Embryonic facial prominence (tissue), 1 donor: Measurements from ENCODE around the gene PLA2G2E.
"Not testable (repeated sequence)": the region's sequence is repeated elsewhere in the genome, so short reads cannot be mapped to it uniquely, and the experiment has no call there.

ENCODE experiments used
- DNase-seq: peaks from one replicate; pipeline ENCODE4 v3.0.0-alpha.2; 2016; ENCODE audit errors: extremely low spot score

PLA2G2E gene

DNA sequence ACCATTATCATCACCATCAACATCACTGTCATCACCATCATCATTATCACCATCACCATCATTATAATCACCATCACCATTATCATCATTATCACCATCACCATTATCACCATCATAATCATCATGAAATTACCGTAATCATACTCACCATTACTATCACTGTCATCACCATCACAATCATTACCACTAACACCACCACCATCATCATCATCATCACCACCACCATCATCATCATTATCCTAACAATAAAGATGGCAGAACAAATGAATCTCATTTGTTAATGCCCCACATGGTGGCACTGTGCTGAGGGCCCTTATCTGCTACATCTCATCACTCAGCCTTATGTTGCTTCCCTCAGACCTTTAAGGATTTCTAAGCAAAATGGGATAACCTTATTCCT lies 9.4 kb upstream of the PLA2G2E start:
- DNase-seq = no peak

- DNase-seq = not testable (repeated sequence)
These were observed 3.7 kb upstream of the PLA2G2E start for GRCh38 chr1:19927130-19927421.

DNA sequence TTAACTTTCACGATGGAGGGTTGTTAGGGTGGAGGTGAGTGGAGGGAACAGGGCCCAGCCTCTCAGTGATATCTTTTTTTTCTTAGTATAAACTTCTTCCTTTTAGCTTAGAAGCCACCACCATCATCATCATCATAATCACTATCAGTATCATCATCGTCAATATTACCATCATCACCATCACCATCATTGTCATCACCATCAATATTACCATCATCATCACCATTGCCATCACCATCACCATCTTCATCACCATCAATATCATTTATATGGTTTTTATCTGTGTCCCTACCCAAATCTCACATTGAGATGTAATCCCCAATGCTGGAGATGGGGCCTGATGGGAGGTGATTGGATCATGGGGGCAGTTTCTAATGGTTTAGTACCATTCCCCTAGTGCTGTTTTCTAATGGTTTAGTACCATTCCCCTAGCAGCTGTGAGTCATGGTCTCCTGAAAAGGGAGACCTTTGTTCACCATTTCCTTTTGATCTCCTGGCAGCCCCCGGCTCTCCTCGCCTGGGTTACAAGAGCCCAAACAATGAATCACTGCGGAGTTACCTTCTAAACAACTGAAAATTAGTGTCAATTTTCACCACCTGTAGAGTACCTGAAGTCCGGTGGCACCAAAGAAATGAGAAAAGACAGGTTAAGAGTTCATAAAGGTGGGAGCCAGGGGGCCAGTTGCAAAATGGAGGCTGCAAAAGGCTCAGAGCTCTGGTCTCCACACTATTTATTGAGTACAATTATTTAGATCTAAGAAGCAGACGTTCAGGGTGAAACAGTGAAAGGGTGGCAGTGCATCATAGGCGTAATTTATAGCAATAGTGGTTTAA lies 3.1 kb upstream of the PLA2G2E start:
- no peak for DNase-seq

DNA sequence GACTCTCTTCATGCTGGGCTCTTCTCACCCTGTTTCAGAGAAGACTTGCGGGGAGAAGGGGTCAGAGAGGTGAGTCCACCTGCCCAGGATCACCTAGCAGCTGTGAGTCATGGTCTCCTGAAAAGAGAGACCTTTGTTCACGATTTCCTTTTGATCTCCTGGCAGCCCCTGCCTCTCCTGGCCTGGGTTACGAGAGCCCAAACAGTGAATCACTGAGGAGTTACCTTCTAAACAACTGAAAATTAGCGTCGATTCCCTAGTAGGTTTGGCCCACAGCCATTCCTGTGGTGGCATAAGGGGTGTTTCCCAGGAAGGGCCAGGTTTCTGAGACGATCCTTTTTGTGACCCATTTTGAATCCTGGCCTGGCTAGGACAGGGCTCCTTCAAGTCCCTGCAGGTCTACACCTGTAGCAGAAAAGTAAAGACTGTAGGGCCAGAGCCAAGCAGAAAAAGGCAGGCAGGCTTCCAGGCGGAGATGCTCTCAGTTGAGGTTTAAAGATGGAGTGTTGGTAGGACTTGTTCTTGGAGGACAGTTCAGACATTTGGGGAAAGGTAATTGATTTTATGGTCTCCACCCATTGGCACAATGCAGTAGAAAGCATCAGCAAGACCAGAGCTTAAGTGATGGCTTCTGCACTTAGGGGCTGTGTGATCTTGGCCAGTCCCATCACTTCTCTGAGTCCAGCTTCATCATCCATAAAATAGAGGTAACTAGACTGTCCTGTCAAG lies 2.1 kb upstream of the PLA2G2E start:
- no peak for DNase-seq

DNA sequence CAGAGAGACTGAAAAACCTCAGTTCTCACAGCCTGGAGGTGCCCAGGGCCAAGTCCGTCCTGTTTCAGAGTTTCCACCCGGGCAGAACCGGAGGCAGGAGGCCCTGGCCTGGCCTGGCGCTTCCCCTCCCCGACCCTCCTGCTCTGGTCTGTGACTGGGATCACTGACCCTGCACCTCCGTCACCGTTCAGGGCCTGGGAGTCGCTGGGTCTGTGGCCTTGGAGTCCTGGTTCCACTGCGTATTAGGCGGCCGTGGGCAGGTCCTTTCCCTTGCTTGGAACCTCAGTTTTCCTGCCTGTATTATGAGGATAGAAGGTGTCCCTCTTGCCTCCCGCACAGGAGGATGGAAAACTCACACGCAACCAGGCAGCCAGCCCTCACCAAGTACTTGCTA lies 533 bp upstream of the PLA2G2E start:
- no peak for DNase-seq

GRCh38 chr1:19922015-19922688 lies 1.3 kb downstream of the PLA2G2E start:
- DNase-seq = no peak

DNA sequence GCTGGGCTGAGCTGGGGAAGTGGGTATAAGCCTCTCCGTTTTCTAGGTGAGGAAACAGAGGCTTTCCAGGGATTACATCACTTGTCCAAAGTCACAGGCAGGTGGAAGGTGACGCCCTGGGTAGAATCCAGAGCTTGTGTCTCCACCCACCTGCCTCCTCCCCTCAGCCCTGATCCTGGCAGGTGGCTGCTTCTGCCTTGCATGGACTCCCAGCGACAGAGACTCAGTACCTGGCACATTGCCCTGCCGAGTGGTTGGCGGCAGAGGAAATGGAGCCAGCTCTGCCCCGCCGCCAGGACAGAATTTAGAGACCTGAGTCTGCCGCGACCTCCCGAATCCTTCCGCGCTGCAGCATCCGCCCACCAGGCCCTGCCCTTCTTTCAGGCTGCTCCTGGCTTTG lies 2.1 kb downstream of the PLA2G2E start:
- DNase-seq = no peak

DNA sequence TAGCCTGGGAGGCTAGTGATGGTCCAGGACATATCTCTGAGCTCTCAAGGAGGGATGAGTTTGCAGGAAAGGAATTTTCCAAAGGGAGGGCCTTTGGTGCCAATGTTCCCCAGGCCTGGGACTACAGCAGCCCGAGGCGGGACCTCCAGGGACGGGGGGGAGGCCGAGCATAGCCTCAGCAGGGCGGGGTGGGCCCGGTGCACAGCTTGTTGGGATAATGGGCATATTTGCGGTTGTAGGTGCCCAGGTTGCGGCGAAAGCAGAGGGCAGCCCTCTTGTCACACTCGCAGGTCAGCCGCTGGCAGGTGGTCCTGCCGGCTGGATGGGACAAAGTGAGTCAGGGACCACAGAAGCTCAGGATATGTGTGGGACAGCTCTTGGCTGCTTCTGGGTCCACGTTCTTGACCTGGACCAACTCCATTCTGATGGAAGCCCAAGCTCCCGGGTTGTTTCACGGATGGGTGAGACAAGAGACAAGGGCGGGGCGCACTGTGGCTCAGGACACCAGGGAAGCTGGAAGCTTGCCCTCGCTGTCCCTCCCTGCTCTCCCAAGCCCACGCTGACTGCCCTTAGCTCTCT lies 3.2 kb downstream of the PLA2G2E start:
- DNase-seq = no peak

DNA sequence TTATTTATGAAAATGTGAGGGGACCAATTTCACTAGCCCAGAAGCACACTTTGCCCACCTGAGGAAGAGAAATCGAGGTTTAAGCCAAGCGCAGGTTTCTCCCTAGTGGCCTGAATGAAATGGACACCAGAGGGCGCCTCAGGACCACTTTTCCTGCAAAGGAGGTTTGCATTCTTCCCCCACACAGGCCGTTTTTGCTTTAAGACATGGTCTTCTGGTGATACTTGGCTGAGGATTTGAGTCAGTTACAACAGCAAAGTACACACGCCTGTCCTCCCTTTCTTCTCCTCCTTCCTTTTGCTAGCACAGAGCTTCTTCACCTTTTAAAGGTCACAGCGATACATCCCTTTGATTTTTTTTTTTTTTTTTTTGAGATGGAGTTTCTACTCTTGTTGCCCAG lies 5.4 kb downstream of the PLA2G2E start:
- DNase-seq = peak; percentile 47

- DNase-seq = no peak
These were observed 12.8 kb downstream of the PLA2G2E start for GRCh38 chr1:19910650-19911049.

DNA sequence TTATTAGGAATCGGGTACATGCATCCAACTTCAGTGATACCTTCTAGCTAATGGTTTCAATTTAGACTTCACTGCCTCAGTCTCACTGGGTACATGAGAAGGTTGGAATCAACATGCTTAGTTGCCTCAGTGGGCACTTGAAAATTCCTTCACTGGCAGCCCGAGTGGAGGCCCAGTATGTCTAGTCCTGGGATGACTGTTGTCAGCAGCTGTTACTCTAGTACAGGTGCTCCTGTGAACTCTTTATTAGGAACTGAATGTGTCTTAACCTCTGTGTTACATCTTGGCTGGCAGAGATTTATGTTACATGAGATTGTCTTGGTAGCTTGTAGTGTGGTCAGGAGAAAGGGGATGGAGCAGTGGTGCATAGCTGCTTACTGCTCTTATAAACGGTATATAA lies 13.4 kb downstream of the PLA2G2E start:
- DNase-seq = no peak

- DNase-seq = no peak
These were observed 14.0 kb downstream of the PLA2G2E start for GRCh38 chr1:19909392-19909791.

GRCh38 chr1:19907456-19907855 lies 16.0 kb downstream of the PLA2G2E start:
- DNase-seq = no peak

DNA sequence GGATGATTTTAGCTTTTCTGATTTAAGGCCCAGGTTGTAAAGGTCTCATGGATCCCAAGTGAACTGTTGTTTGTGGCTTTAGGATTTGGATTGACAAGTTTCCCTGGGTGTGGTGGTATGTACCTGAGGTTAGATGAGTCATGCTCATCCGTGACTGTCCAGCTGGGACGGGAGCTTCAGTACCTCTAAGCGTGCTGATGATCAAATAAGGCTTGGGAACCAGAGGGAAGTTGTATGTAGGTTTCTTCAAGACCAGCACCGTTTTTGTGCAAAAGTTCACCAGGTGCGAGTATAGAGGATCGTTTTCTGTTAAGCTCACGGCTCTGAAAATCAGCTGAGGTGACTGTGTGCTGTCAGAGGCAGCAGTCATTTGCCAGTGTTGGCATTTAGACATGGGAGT lies 19.8 kb downstream of the PLA2G2E start:
- DNase-seq = no peak

DNA sequence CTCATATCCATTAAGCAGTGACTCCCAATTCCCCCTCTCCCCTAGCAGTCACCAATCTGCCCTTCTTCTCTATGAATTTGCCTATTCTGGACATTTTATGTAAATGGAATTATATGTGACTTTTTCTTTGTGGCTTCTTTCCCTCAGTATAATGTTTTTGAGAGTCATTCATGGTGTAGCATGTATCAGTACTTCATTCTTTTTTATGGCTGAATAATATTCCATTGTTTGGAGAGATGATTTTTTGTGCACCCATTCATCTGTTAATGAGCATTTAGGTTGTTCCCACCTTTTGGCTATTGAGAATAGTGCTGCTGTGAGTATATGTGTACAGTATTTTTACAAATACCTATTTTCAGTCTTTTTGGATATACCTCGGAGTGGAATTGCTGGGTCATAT lies 21.8 kb downstream of the PLA2G2E start:
- DNase-seq = no peak

- DNase-seq = no peak
These were observed 29.2 kb downstream of the PLA2G2E start for GRCh38 chr1:19894218-19894617.

DNA sequence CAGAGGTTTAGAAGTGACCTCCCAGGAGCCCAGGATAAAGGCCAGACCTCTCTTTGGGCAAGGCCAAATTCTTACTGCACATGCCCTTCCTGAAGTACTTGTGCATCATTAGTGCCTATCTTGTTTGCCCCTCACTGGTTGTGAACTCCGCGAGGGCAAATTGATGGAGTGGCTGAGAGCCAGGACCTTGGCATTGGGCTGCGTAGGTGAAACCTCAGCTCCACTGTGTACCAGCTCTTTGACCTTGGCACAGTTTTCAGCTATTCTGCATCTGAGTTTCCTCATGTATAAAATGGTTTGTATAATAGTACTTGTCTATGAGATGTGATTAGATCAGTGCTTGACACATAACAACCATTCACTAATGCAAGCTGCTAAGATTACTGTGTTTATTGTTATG lies 29.7 kb downstream of the PLA2G2E start:
- DNase-seq = no peak

DNA sequence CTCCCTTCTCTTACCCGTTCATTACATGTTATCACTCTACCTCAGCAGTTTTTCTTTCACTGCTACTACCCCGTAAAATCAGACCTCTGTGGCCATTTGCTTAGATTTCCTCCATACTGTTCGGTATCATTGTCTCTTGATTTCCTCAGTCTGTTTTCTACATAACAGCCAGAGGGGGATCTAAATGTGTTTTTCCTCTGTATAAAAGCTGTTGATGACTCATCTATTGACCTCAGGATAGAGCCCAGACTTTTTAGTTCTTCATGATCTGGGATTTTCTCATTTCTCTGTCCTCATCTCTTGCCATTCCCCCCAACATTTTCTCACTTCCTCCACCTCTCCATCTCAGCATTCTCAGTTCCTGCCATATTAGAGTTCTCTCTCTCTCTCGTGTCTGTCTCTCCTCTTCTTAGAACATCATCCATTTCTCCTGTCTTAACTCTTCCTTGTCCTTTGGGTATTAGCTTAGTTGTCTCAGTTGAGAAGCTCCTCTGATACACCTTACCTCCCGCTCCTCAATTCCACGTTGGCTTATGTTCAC lies 30.7 kb downstream of the PLA2G2E start:
- no peak for DNase-seq

DNA sequence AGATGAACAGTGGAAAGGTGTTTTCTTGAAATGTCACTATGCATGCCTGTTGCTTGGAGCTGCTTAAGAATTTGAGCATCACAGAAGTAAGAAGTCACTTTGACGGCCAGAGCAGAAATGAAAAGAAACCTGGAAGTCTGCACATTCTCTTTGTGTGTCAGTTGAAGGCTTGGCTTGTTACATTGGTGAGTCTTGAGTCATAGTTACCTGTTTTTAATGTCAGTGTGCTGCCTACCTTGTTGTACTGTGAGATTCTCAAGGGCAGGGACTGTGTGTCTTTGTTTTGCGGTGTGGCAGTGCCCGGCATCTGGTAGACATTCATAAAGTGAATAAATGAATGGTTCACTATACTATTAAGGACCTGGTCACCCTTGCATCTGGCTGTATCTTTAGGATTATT lies 31.3 kb downstream of the PLA2G2E start:
- DNase-seq = no peak

DNA sequence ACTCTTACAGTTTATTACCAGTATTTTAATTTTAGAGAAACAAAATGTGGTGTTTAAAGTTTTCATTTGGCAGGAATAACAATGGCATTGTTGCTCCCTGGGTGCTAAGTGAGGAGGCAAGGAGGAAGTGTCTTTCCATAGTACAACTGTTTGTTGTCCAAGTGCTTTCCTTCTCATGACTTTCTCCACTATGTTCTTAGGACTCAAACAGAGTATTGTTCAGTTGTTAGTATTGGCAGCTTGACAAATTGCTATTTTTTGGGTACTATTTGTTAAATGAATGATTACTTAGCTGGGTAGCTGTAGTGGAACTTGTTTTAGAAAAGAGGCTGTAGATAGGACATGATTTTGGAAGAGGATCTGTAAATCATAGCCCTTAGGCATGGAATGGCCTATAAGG lies 33.8 kb downstream of the PLA2G2E start:
- DNase-seq = no peak

- DNase-seq = no peak
These were observed 35.3 kb downstream of the PLA2G2E start for GRCh38 chr1:19888112-19888511.

- no peak for DNase-seq
These were observed 37.6 kb downstream of the PLA2G2E start for GRCh38 chr1:19885821-19886220.
